OCI-LY3 (cell line): ENCODE measurements around the gene C12orf56.
A peak's percentile ranks its signal among the peaks of the same experiment; 100 is the strongest.
"Not testable (repeated sequence)": the region's sequence is repeated elsewhere in the genome, so short reads cannot be mapped to it uniquely, and the experiment has no call there.

Source experiments
- H2AFZ ChIP-seq: fragments of 200-600, 300-600 bp; shearing (Covaris generic); 2 replicates; pipeline ENCODE4 v1.6.0; 2014; ENCODE audit warnings: antibody characterized with exemption, low read depth, low read length
- H3K27ac ChIP-seq: fragments of 200-600, 300-600 bp; sonication (generic); 2 replicates; pipeline ENCODE4 v1.5.1; 2014; ENCODE audit warnings: mild to moderate bottlenecking, low read length, moderate library complexity, mixed read lengths
- H3K27me3 ChIP-seq: fragments of 200-600, 300-600 bp; sonication (generic); 2 replicates; pipeline ENCODE4 v1.6.1; 2014; ENCODE audit warnings: low read depth, low read length, mixed read lengths
- H3K36me3 ChIP-seq: fragments of 200-600, 300-600 bp; sonication (generic); replicated peaks from 2 replicates; pipeline ENCODE3; 2014; ENCODE audit warnings: low read depth, low read length, mixed read lengths
- H3K4me1 ChIP-seq: fragments of 300-600, 200-600 bp; sonication (generic); 2 replicates; pipeline ENCODE4 v1.6.1; 2014; ENCODE audit warnings: low read length, mixed read lengths
- H3K4me2 ChIP-seq: fragments of 200-600, 300-600 bp; sonication (generic); 2 replicates; pipeline ENCODE4 v1.6.1; 2014; ENCODE audit warnings: low read length, mixed read lengths
- H3K4me3 ChIP-seq: fragments of 300-600, 200-600 bp; sonication (generic); 2 replicates; pipeline ENCODE4 v1.5.1; 2014; ENCODE audit warnings: antibody characterized with exemption, mild to moderate bottlenecking, low read length, moderate library complexity
- H3K79me2 ChIP-seq: fragments of 300-600, 200-600 bp; shearing (Covaris generic); 2 replicates; pipeline ENCODE4 v1.6.1; 2014; ENCODE audit warnings: mild to moderate bottlenecking, low read length, mixed read lengths
- H3K9ac ChIP-seq: fragments of 300-600, 200-600 bp; shearing (Covaris generic); 2 replicates; pipeline ENCODE4 v1.6.0; 2014; ENCODE audit warnings: mild to moderate bottlenecking, low read length, moderate library complexity
- H3K9me3 ChIP-seq: fragments of 200-600, 300-600 bp; shearing (Covaris generic); 2 replicates; pipeline ENCODE4 v1.6.1; 2014; ENCODE audit warnings: low read length, mixed read lengths; ENCODE audit not compliant: insufficient read depth
- H4K20me1 ChIP-seq: fragments of 200-600, 300-600 bp; sonication (generic); 2 replicates; pipeline ENCODE4 v1.6.1; 2016; ENCODE audit warnings: low read length, mixed read lengths; ENCODE audit not compliant: insufficient read depth
- CTCF ChIP-seq: fragments of 200-600, 300-600 bp; sonication (generic); IDR thresholded peaks from 2 replicates; pipeline ENCODE4 v1.5.1; 2014; ENCODE audit warnings: antibody characterized with exemption, low read length, low read depth
- EZH2phosphoT487 ChIP-seq: fragments of 200-600 bp; shearing (Covaris generic); IDR thresholded peaks from 2 replicates; pipeline ENCODE4 v1.6.1; 2018; ENCODE audit warnings: antibody characterized with exemption, mixed run types, low read depth

C12orf56 gene

GRCh38 chr12:64323006-64323405 lies 67.6 kb downstream of the C12orf56 start:
- H3K36me3 ChIP-seq = no peaks in the 10 kb centered on the region
- no peak overlapping the region for H3K27ac ChIP-seq
- peaks cover 8% of the 10 kb centered on the region; the same call in 1 of the 2 replicates for H3K4me1 ChIP-seq
- H3K9ac ChIP-seq = no peak overlapping the region
- no peak overlapping the region for H3K4me3 ChIP-seq
- no peak overlapping the region for H3K4me2 ChIP-seq
- H3K9me3 ChIP-seq = no peaks in the 10 kb centered on the region
- H3K79me2 ChIP-seq = no peaks in the 10 kb centered on the region
- no peaks in the 10 kb centered on the region for H4K20me1 ChIP-seq
- peaks cover 3% of the 10 kb centered on the region; the same call in 1 of the 2 replicates for H3K27me3 ChIP-seq
- TF ChIP-seq EZH2phosphoT487 = no peak
- TF ChIP-seq CTCF = no peak
- H2AFZ ChIP-seq = no peak overlapping the region

- Histone ChIP-seq H3K36me3 (no peaks in the 10 kb centered on the region), H3K27me3 (peaks cover 3% of the 10 kb centered on the region; the same call in 1 of the 2 replicates), H3K4me2 (no peak overlapping the region), H3K4me1 (peaks cover 8% of the 10 kb centered on the region; the same call in 1 of the 2 replicates), H4K20me1 (no peaks in the 10 kb centered on the region), H3K4me3 (no peak overlapping the region), H3K27ac (no peak overlapping the region), H3K79me2 (no peaks in the 10 kb centered on the region), H3K9me3 (no peaks in the 10 kb centered on the region), H3K9ac (no peak overlapping the region), H2AFZ (no peak overlapping the region)
- TF ChIP-seq EZH2phosphoT487 = no peak
These were observed 69.9 kb downstream of the C12orf56 start for GRCh38 chr12:64320611-64321010.

- H3K27me3 ChIP-seq, H3K4me2 ChIP-seq, H3K9me3 ChIP-seq, H3K27ac ChIP-seq, H3K4me1 ChIP-seq, H3K4me3 ChIP-seq, H3K9ac ChIP-seq, H4K20me1 ChIP-seq, H3K79me2 ChIP-seq, H3K36me3 ChIP-seq, H2AFZ ChIP-seq: not testable (repeated sequence)
These were observed 70.9 kb downstream of the C12orf56 start for GRCh38 chr12:64319540-64320225.

- H3K4me2 ChIP-seq = peak overlapping the region; percentile 18; the same call in 1 of the 2 replicates
- no peaks in the 10 kb centered on the region for H4K20me1 ChIP-seq
- H3K9ac ChIP-seq = no peak overlapping the region
- H3K4me1 ChIP-seq = peaks cover 8% of the 10 kb centered on the region; the same call in 1 of the 2 replicates
- H3K79me2 ChIP-seq = no peaks in the 10 kb centered on the region
- peak overlapping the region; percentile 79 for H2AFZ ChIP-seq
- H3K4me3 ChIP-seq = no peak overlapping the region
- no peaks in the 10 kb centered on the region for H3K36me3 ChIP-seq
- no peaks in the 10 kb centered on the region for H3K9me3 ChIP-seq
- no peak overlapping the region for H3K27ac ChIP-seq
- H3K27me3 ChIP-seq = no peaks in the 10 kb centered on the region
- TF ChIP-seq CTCF (peak; percentile 24), EZH2phosphoT487 (no peak)
These were observed 72.0 kb downstream of the C12orf56 start for GRCh38 chr12:64318605-64319004.

- Histone ChIP-seq H3K4me3 (no peak overlapping the region), H3K79me2 (no peaks in the 10 kb centered on the region), H2AFZ (no peak overlapping the region), H3K9ac (no peak overlapping the region), H3K27me3 (0 out of 2 replicates have a peak, but pooled peaks cover 1% of the 10 kb centered on the region), H3K4me1 (no peaks in the 10 kb centered on the region), H4K20me1 (no peaks in the 10 kb centered on the region), H3K9me3 (no peaks in the 10 kb centered on the region), H3K36me3 (no peaks in the 10 kb centered on the region), H3K27ac (no peak overlapping the region), H3K4me2 (no peak overlapping the region)
- TF ChIP-seq EZH2phosphoT487 (no peak), CTCF (no peak)
These were observed 78.7 kb downstream of the C12orf56 start for GRCh38 chr12:64311877-64312276.
